VCaP (cell line): Measurements from ENCODE around the gene STXBP5.

Experiments
- H3K27ac ChIP-seq: fragments of 450-650 bp; 2 replicates; pipeline ENCODE4 v1.5.1; 2017
- TF ChIP-seq, protein P1 (sequence below): fragments of 450-650 bp; conservative IDR thresholded peaks from 2 replicates; pipeline ENCODE4 v1.5.1; 2017; ENCODE audit warnings: mild to moderate bottlenecking, moderate library complexity

The STXBP5 gene

DNA sequence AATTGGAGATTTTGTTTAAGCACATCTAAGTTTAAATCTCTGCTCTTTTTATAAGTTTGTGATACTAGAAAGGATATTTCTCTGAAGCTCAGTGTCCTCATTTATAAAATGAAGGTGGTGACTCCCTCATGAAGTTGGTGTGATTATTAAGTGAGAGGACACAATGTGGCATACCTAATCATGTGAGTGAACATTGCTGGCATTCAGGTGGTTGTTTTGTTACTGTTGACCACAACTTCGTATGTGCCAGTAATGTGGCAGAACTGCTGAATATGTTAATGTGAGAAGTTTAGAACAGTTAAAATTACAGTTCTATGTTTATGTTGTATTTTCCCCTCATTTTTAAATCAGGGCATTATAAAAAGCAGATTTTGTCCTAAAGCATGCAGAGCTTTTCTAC lies 127.2 kb downstream of the STXBP5 start:
- TF ChIP-seq, protein P1, sequence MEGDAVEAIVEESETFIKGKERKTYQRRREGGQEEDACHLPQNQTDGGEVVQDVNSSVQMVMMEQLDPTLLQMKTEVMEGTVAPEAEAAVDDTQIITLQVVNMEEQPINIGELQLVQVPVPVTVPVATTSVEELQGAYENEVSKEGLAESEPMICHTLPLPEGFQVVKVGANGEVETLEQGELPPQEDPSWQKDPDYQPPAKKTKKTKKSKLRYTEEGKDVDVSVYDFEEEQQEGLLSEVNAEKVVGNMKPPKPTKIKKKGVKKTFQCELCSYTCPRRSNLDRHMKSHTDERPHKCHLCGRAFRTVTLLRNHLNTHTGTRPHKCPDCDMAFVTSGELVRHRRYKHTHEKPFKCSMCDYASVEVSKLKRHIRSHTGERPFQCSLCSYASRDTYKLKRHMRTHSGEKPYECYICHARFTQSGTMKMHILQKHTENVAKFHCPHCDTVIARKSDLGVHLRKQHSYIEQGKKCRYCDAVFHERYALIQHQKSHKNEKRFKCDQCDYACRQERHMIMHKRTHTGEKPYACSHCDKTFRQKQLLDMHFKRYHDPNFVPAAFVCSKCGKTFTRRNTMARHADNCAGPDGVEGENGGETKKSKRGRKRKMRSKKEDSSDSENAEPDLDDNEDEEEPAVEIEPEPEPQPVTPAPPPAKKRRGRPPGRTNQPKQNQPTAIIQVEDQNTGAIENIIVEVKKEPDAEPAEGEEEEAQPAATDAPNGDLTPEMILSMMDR, result no peak
- H3K27ac ChIP-seq, result no peak overlapping the region

DNA sequence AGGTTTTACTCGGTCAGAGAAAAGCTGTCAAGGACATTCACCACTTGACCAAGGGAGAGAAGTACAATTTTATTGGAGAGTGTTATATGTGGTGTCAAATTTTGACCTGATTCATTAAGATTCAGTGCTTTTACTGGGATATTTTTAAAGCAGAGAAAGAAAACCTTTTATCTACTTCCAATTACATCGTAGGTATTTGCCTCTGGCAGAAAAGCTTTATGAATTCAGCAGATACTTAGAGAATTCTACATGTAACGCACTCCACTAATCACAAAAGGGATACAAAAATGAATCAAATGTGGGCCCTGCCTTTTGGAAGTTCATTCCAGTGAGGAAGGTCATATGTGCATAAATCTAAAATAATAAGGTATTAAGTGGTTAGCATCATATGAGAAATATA lies 133.7 kb downstream of the STXBP5 start:
- TF ChIP-seq, protein P1, result no peak

DNA sequence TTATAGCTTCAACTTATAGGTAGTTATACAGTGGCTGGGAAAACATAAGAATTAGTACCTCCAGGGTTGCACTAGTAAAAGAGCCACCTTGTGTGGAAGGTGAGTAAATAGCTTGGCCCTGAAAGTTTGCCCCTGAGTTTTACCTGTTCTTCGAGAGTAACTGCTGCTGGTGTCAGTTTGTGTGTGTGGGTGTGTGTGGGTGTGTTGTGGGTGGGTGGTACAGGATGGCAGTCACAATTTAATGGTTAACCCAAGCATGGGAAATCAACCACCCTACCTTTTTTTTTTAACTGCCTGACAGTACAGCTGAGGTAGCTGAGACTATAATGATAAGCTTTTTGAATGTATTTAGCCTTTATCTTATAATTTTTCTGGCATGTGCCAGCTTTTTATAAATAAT lies 137.3 kb downstream of the STXBP5 start:
- H3K27ac ChIP-seq, result no peak overlapping the region
- TF ChIP-seq, protein P1, result no peak

More for the DNA sequence above, 133.7 kb downstream of the STXBP5 start:
- no peak overlapping the region for H3K27ac ChIP-seq

DNA sequence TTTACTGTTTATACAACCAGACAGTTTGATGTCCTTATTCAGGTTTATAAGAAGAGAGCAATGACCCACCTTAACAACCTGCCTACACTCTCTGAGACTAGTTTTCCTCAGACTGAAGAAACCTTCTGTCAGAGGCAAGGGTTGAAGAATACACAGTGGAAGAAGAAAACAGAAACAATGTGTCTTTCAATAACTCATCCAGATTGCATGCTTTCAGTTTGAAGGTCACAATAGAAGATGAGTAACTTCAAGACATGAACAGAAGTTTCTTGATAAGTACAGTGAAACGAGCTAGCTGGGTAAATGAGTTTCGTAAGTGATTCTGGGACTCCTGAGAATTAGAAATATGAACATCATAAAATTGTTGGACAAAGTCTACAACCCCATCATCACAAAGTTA lies 141.7 kb downstream of the STXBP5 start:
- no peak overlapping the region for H3K27ac ChIP-seq
- TF ChIP-seq, protein P1, result no peak

DNA sequence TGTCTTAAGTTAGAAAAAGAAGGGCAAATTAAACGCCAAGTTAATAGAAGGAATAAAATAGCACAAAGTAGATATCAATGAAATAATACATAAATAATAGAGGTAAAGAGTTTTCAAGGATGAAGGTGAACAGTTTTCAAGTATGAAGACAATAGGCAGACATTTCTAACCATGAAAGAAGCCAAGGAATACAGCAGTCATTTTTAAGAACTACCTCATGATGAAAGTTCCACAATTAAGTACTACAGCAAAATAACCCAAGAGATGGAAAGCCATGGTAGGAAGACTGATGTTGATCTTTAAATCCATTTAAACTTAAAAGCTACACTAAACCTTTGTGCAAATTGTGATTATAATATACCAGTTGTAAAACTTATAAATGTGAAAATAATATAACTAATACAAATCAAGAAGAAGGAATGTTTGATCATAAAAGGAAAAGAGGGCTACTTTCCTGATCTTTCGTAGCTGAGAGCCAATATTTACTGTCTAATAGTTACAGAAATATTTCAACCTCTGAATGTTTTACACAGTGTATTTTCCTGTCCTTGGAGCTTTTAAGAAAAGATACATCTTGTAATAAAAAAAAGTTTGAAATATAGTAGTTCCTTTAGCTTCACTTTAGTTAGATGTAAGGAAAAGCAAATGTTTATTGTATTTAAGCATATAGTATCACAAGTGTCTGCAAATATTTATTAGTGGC lies 143.1 kb downstream of the STXBP5 start:
- TF ChIP-seq, protein P1, result no peak
- H3K27ac ChIP-seq, result no peak overlapping the region

DNA sequence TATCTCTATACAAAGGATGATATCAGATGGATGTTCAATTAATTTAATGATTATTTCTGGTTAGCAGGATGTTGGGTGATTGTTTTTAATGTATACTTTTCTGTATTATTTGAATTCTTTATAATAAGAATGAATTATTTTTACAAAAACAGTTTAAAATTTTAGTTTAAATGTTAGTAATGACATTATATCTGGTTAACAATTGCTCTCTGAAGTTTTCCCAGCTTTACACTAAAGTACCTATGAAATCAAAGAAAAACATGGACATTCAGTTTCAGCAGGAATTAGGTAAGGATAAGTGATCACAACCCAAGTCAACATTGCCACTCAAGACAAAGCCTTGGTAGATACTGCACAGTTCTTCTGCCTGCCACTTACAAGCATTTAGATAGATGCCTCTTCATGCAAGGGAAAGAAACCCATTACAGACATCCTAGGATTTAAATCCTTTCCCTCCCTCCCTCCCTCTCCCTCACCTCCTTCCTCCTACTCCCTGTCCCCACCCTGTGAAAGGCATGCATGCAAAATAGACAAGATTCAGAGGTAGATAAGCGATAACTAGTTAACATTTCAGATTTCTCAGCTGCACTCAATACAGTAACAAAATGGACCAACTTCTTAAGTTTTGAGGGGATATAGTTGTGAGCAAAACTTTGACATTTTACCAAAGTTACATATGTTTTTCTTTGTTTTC lies 143.8 kb downstream of the STXBP5 start:
- no peak overlapping the region for H3K27ac ChIP-seq
- TF ChIP-seq, protein P1, result no peak

DNA sequence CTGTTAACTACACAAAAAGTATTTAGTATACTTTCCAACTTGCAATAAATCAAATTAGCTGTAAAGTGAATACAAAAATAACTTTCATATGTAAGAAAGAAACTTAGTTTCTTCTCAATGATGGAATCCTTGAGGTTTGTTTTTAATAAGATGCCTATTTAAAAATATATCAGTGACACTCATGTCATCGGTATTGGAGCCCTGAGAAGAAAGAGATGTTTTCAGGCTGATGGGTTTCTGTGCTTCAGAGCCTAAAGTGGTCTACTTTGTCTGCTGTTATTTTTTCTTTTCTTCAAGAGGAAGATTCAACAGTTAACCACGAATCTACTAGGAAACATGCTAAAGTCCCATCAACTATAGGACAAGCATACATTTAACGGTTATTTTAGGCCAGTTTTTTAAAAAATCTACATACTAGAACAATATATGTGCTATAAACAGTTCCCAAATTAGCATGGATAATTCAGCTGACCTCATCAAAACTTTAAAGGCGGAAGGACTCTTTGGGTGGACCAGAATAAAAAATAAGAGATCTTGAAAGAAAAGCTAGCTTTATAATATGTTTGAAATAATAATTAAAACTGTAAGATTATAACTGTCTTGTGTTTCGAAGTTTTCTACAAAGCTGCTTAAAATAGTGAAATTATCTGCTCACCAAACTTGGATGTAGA lies 157.2 kb downstream of the STXBP5 start:
- H3K27ac ChIP-seq, result no peak overlapping the region
- TF ChIP-seq, protein P1, result no peak
